SK-N-SH (cell line): Measurements from ENCODE around the gene FBXO33. TPM values are rescaled to one million over a fixed set of nuclear protein-coding genes. Genes with fewer than 3 reads are reported as not detected.

Experiments
- CTCF ChIA-PET: fragments of 300-600, 350-600 bp; formaldehyde crosslinking; extraction: SDS; loops from one replicate; lab custom pipeline; 2021; lab: Yijun Ruan, JAX
- POLR2A ChIA-PET: fragments of 350-600 bp; sonication (Branson Sonifier 250); formaldehyde crosslinking; extraction: SDS; loops from one replicate; lab custom pipeline; 2020; ENCODE audit warnings: antibody characterized with exemption, inconsistent platforms; lab: Yijun Ruan, JAX
- DNase-seq: peaks from one replicate; pipeline ENCODE4 v3.0.0; 2012
- H2AFZ ChIP-seq: fragments of 200-600 bp; sonication (generic); 2 replicates; pipeline ENCODE4 v1.8.1; 2016; ENCODE audit warnings: antibody characterized with exemption, mild to moderate bottlenecking, low read depth
- H3F3A ChIP-seq: fragments of 200-600 bp; sonication (generic); replicated peaks from 2 replicates; pipeline ENCODE3; 2016; ENCODE audit warnings: antibody characterized with exemption, mild to moderate bottlenecking; ENCODE audit not compliant: insufficient read depth
- H3K27ac ChIP-seq, 2 experiments: fragments of 200-500 bp in 1 of 2; fragments of 200-600 bp in 1 of 2; sonication (Bioruptor generic) in 1 of 2; sonication (generic), shearing (Covaris generic) in 1 of 2; 2 replicates each; pipeline versions ENCODE4 v1.5.1 to v1.6.1; 2014 to 2016; ENCODE audit warnings: low read depth in 2 of 2, inconsistent platforms in 1 of 2, low read length in 1 of 2, mild to moderate bottlenecking in 1 of 2, mixed read lengths in 1 of 2
- H3K27me3 ChIP-seq: fragments of 200-600 bp; sonication (generic), shearing (Covaris generic); 2 replicates; pipeline ENCODE4 v1.6.1; 2016; ENCODE audit warnings: mixed run types; ENCODE audit not compliant: insufficient read depth
- H3K36me3 ChIP-seq, 2 experiments: fragments of 200-500 bp in 1 of 2; fragments of 200-600 bp in 1 of 2; sonication (Bioruptor generic) in 1 of 2; sonication (generic) in 1 of 2; replicated peaks in 1 of 2; 2 replicates each; pipeline versions ENCODE3 to v1.5.1; 2014 to 2016; ENCODE audit warnings: low read length in 1 of 2, mild to moderate bottlenecking in 1 of 2; ENCODE audit not compliant: insufficient read depth in 2 of 2, control insufficient read depth in 1 of 2
- H3K4me1 ChIP-seq, 2 experiments: fragments of 200-500 bp in 1 of 2; fragments of 200-600 bp in 1 of 2; sonication (Bioruptor generic) in 1 of 2; sonication (generic), shearing (Covaris generic) in 1 of 2; 2 replicates each; pipeline versions ENCODE4 v1.5.1 to v1.6.1; 2014 to 2016; ENCODE audit warnings: low read depth in 1 of 2, low read length in 1 of 2, mixed run types in 1 of 2; ENCODE audit not compliant: insufficient read depth in 2 of 2, control insufficient read depth in 1 of 2
- H3K4me2 ChIP-seq: fragments of 200-600 bp; sonication (generic), shearing (Covaris generic); 2 replicates; pipeline ENCODE4 v1.6.1; 2017; ENCODE audit warnings: mixed run types
- H3K4me3 ChIP-seq, 2 experiments: fragments of 200-500 bp in 1 of 2; fragments of 200-600 bp in 1 of 2; sonication (Bioruptor generic) in 1 of 2; sonication (generic), shearing (Covaris generic) in 1 of 2; 2 replicates each; pipeline versions ENCODE4 v1.5.1 to v1.8.1; 2014 to 2016; ENCODE audit warnings: low read depth in 2 of 2, inconsistent platforms in 1 of 2, low read length in 1 of 2, mild to moderate bottlenecking in 1 of 2, mixed read lengths in 1 of 2, moderate library complexity in 1 of 2
- H3K79me2 ChIP-seq: fragments of 200-600 bp; sonication (generic); 2 replicates; pipeline ENCODE4 v1.8.1; 2017; ENCODE audit warnings: mild to moderate bottlenecking; ENCODE audit not compliant: insufficient read depth
- H3K9ac ChIP-seq: fragments of 200-600 bp; sonication (generic); 2 replicates; pipeline ENCODE4 v1.6.1; 2017; ENCODE audit warnings: mixed run types
- H3K9me2 ChIP-seq: fragments of 200-600 bp; sonication (generic); 2 replicates; pipeline ENCODE4 v1.6.1; 2017; ENCODE audit warnings: mixed run types
- H3K9me3 ChIP-seq: fragments of 200-600 bp; sonication (generic); 2 replicates; pipeline ENCODE4 v1.6.1; 2017; ENCODE audit warnings: mixed run types, mild to moderate bottlenecking, moderate library complexity
- H4K20me1 ChIP-seq: fragments of 200-600 bp; sonication (generic); 2 replicates; pipeline ENCODE4 v1.6.1; 2017; ENCODE audit warnings: mild to moderate bottlenecking, mixed run types; ENCODE audit not compliant: insufficient read depth
- EZH2phosphoT487 ChIP-seq: fragments of 200-600 bp; sonication (generic); IDR thresholded peaks from 2 replicates; pipeline ENCODE4 v1.6.1; 2017; ENCODE audit warnings: low read depth, mixed run types, mild to moderate bottlenecking, antibody characterized with exemption, moderate library complexity, borderline replicate concordance
- GABPA ChIP-seq: IDR thresholded peaks from 2 replicates; pipeline ENCODE4 v1.4.0; 2012; ENCODE audit warnings: low read depth, mild to moderate bottlenecking
- MEF2A ChIP-seq: IDR thresholded peaks from 2 replicates; pipeline ENCODE4 v1.4.0; 2012; ENCODE audit warnings: low read depth, borderline replicate concordance
- POLR2AphosphoS5 ChIP-seq: IDR thresholded peaks from 2 replicates; pipeline ENCODE4 v1.6.1; 2012; ENCODE audit warnings: low read depth, low read length
- RAD21 ChIP-seq: IDR thresholded peaks from 2 replicates; pipeline ENCODE4 v1.6.1; 2012; ENCODE audit warnings: mild to moderate bottlenecking, low read length
- RCOR1 ChIP-seq: fragments of 150-350 bp; IDR thresholded peaks from 2 replicates; pipeline ENCODE4 v1.6.1; 2017; ENCODE audit warnings: antibody characterized with exemption, low read length
- RFX5 ChIP-seq: IDR thresholded peaks from 2 replicates; pipeline ENCODE4 v1.6.1; 2012; ENCODE audit warnings: mild to moderate bottlenecking, improper control_type of control experiment, low read length
- SMC3 ChIP-seq: IDR thresholded peaks from 2 replicates; pipeline ENCODE4 v1.6.1; 2012; ENCODE audit warnings: low read depth, low read length, improper control_type of control experiment
- TAF1 ChIP-seq: IDR thresholded peaks from 2 replicates; pipeline ENCODE4 v1.6.1; 2012; ENCODE audit warnings: low read depth, mild to moderate bottlenecking, low read length, moderate library complexity, borderline replicate concordance
- TCF12 ChIP-seq: IDR thresholded peaks from 2 replicates; pipeline ENCODE4 v1.4.0; 2012
- YY1 ChIP-seq: IDR thresholded peaks from 2 replicates; pipeline ENCODE4 v1.4.0; 2012; ENCODE audit warnings: low read depth, mild to moderate bottlenecking
- WGBS: methylation state at CpG from one replicate; pipeline ENCODE4 v1.1.6; 2017; ENCODE audit warnings: low lambda C conversion rate; 5-methylcytosine and 5-hydroxymethylcytosine counted together
- polyA plus RNA-seq, 3 experiments: library from polyadenylated mRNA; depleted of rRNA; stranded (reverse); fragments of >200 nt; gene quantifications; 2 replicates each; pipeline ENCODE4 v1.2.3, GENCODE V29; 2012
- TF ChIP-seq, protein P1 (sequence below): IDR thresholded peaks from 2 replicates; pipeline ENCODE4; 2012
- TF ChIP-seq, protein P2 (sequence below): fragments of 200-600 bp; sonication (generic); IDR thresholded peaks from 2 replicates; pipeline ENCODE4 v1.6.1; 2017; ENCODE audit warnings: antibody characterized with exemption, mild to moderate bottlenecking, moderate library complexity
- TF ChIP-seq, protein P3 (sequence below): IDR thresholded peaks from 2 replicates; pipeline ENCODE4 v1.4.0; 2012; ENCODE audit warnings: low read depth
- TF ChIP-seq, protein P4 (sequence below): fragments of 150-350 bp; IDR thresholded peaks from 2 replicates; pipeline ENCODE4 v1.6.1; 2016; ENCODE audit warnings: mild to moderate bottlenecking, low read depth, low read length
- TF ChIP-seq, protein P5 (sequence below): IDR thresholded peaks from 2 replicates; pipeline ENCODE4 v1.6.1; 2012; ENCODE audit warnings: mild to moderate bottlenecking, low read depth, low read length, moderate library complexity

FBXO33 gene
- polyA plus RNA-seq, 1 of the 3 experiments (the other 2 are of a cell fraction) = 4.2 TPM

DNA sequence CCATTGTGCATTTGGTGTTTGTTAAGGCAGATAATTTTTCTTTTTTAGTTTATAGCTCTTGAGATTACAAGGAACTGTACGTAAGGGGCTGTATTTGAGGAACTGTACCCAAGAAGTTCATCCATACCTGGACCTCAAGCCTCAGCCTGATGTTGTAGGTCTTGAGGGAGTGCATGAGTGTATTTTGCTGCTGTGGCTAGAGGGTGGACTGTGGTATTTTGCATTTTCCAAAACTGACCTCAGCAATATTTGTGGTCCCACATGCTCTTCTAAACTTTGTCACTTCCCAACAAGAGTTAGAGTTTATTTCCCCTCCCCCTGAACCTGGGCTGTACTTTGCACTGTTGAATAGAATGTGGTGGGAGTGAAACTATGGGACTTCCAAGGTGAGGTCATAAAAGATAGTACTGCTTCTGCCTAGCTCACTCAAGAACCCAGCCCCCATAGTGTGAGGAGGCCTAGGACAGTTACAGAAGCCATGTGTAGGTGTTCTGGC lies 42.2 kb upstream of the FBXO33 start (continued):
- no peak for TF ChIP-seq SMC3

DNA sequence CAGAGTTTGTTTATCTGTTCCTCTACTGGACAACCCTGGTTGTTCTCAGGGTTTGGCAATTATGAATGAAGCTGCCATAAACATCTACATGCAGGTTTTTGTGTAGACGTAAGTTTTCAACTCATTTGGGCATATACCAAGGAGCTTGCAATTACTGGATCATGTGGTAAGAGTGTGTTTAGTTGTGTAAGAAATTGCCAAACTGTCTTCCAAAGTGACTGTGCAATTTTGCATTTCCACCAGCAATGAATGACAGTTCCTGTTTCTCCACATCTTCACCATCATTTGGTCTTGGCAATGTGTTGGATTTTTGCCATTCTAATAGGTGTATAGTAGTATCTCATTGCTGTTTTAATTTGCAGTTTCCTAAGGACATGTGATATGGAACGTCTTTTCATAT lies 39.8 kb upstream of the FBXO33 start:
- H3K9me2 ChIP-seq = no peaks in the 10 kb centered on the region
- no peak overlapping the region for H3K4me2 ChIP-seq
- H3F3A ChIP-seq = no peaks in the 10 kb centered on the region
- H3K9ac ChIP-seq = no peak overlapping the region
- H3K27ac ChIP-seq = no peak overlapping the region
- no peak overlapping the region for H3K4me3 ChIP-seq
- POLR2A ChIA-PET = no interaction called here
- 27% methylated on average over 2 of the region's 2 CpGs for whole genome bisulfite sequencing
- H2AFZ ChIP-seq = no peak overlapping the region
- no peaks in the 10 kb centered on the region for H3K4me1 ChIP-seq
- H3K36me3 ChIP-seq = no peaks in the 10 kb centered on the region
- no peak for DNase-seq
- no peaks in the 10 kb centered on the region for H3K27me3 ChIP-seq
- no peaks in the 10 kb centered on the region for H3K79me2 ChIP-seq
- no peaks in the 10 kb centered on the region for H3K9me3 ChIP-seq
- CTCF ChIA-PET = no interaction called here
- no peaks in the 10 kb centered on the region for H4K20me1 ChIP-seq
- TF ChIP-seq SMC3 (no peak), MEF2A (no peak), TCF12 (no peak), GABPA (no peak), YY1 (no peak), POLR2AphosphoS5 (no peak), RCOR1 (no peak), EZH2phosphoT487 (no peak), RFX5 (no peak), TAF1 (no peak), RAD21 (no peak)
- TF ChIP-seq, protein P1, sequence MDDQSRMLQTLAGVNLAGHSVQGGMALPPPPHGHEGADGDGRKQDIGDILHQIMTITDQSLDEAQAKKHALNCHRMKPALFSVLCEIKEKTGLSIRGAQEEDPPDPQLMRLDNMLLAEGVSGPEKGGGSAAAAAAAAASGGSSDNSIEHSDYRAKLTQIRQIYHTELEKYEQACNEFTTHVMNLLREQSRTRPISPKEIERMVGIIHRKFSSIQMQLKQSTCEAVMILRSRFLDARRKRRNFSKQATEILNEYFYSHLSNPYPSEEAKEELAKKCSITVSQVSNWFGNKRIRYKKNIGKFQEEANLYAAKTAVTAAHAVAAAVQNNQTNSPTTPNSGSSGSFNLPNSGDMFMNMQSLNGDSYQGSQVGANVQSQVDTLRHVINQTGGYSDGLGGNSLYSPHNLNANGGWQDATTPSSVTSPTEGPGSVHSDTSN = no peak
- TF ChIP-seq, protein P2, sequence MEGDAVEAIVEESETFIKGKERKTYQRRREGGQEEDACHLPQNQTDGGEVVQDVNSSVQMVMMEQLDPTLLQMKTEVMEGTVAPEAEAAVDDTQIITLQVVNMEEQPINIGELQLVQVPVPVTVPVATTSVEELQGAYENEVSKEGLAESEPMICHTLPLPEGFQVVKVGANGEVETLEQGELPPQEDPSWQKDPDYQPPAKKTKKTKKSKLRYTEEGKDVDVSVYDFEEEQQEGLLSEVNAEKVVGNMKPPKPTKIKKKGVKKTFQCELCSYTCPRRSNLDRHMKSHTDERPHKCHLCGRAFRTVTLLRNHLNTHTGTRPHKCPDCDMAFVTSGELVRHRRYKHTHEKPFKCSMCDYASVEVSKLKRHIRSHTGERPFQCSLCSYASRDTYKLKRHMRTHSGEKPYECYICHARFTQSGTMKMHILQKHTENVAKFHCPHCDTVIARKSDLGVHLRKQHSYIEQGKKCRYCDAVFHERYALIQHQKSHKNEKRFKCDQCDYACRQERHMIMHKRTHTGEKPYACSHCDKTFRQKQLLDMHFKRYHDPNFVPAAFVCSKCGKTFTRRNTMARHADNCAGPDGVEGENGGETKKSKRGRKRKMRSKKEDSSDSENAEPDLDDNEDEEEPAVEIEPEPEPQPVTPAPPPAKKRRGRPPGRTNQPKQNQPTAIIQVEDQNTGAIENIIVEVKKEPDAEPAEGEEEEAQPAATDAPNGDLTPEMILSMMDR = no peak
- TF ChIP-seq, protein P3, sequence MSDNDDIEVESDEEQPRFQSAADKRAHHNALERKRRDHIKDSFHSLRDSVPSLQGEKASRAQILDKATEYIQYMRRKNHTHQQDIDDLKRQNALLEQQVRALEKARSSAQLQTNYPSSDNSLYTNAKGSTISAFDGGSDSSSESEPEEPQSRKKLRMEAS = no peak
- TF ChIP-seq, protein P4, sequence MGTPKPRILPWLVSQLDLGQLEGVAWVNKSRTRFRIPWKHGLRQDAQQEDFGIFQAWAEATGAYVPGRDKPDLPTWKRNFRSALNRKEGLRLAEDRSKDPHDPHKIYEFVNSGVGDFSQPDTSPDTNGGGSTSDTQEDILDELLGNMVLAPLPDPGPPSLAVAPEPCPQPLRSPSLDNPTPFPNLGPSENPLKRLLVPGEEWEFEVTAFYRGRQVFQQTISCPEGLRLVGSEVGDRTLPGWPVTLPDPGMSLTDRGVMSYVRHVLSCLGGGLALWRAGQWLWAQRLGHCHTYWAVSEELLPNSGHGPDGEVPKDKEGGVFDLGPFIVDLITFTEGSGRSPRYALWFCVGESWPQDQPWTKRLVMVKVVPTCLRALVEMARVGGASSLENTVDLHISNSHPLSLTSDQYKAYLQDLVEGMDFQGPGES = no peak
- TF ChIP-seq, protein P5, sequence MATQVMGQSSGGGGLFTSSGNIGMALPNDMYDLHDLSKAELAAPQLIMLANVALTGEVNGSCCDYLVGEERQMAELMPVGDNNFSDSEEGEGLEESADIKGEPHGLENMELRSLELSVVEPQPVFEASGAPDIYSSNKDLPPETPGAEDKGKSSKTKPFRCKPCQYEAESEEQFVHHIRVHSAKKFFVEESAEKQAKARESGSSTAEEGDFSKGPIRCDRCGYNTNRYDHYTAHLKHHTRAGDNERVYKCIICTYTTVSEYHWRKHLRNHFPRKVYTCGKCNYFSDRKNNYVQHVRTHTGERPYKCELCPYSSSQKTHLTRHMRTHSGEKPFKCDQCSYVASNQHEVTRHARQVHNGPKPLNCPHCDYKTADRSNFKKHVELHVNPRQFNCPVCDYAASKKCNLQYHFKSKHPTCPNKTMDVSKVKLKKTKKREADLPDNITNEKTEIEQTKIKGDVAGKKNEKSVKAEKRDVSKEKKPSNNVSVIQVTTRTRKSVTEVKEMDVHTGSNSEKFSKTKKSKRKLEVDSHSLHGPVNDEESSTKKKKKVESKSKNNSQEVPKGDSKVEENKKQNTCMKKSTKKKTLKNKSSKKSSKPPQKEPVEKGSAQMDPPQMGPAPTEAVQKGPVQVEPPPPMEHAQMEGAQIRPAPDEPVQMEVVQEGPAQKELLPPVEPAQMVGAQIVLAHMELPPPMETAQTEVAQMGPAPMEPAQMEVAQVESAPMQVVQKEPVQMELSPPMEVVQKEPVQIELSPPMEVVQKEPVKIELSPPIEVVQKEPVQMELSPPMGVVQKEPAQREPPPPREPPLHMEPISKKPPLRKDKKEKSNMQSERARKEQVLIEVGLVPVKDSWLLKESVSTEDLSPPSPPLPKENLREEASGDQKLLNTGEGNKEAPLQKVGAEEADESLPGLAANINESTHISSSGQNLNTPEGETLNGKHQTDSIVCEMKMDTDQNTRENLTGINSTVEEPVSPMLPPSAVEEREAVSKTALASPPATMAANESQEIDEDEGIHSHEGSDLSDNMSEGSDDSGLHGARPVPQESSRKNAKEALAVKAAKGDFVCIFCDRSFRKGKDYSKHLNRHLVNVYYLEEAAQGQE = no peak
